Endodermal cell (in vitro differentiated cells): ENCODE results near the gene MTHFD2L. TPM values are rescaled to one million over a fixed set of nuclear protein-coding genes. Genes with fewer than 3 reads are reported as not detected.

Experiments
- DNase-seq: peaks from one replicate; pipeline ENCODE4 v3.0.0-alpha.2; 2017
- H3K27ac ChIP-seq: 2 replicates; pipeline ENCODE4 v1.5.1; 2013; ENCODE audit warnings: mild to moderate bottlenecking, low read depth, low read length, moderate library complexity
- H3K27me3 ChIP-seq: 2 replicates; pipeline ENCODE4 v1.6.1; 2013; ENCODE audit warnings: mild to moderate bottlenecking, low read length, moderate library complexity; ENCODE audit not compliant: insufficient read depth, control insufficient read depth, poor library complexity, severe bottlenecking
- H3K36me3 ChIP-seq: 2 replicates; pipeline ENCODE4 v1.7.0; 2013; ENCODE audit warnings: mild to moderate bottlenecking, low read length, moderate library complexity; ENCODE audit not compliant: control insufficient read depth, insufficient read depth
- H3K4me1 ChIP-seq: one replicate; pipeline ENCODE4 v1.7.0; 2013; ENCODE audit warnings: low read length; ENCODE audit not compliant: control insufficient read depth, insufficient read depth
- H3K4me3 ChIP-seq: 2 replicates; pipeline ENCODE4 v1.5.1; 2013; ENCODE audit warnings: mild to moderate bottlenecking, low read length, moderate library complexity
- H3K9ac ChIP-seq: 2 replicates; pipeline ENCODE4 v1.6.1; 2013; ENCODE audit warnings: mild to moderate bottlenecking, low read length, moderate library complexity; ENCODE audit not compliant: poor library complexity, severe bottlenecking; ENCODE audit errors: extremely low read depth
- H3K9me3 ChIP-seq: 2 replicates; pipeline ENCODE4 v1.6.1; 2013; ENCODE audit warnings: mild to moderate bottlenecking, low read length, moderate library complexity; ENCODE audit not compliant: control insufficient read depth
- H3K27ac Mint-ChIP-seq: 2 replicates; pipeline ENCODE4 v1.8.0; 2020; ENCODE audit warnings: mixed read lengths
- H3K27me3 Mint-ChIP-seq: 2 replicates; pipeline ENCODE4 v1.8.0; 2021; ENCODE audit warnings: mild to moderate bottlenecking, mixed read lengths; ENCODE audit not compliant: insufficient read depth
- H3K36me3 Mint-ChIP-seq: 2 replicates; pipeline ENCODE4 v1.8.0; 2020; ENCODE audit warnings: low read depth, mixed read lengths
- H3K4me1 Mint-ChIP-seq: 2 replicates; pipeline ENCODE4 v1.8.0; 2020; ENCODE audit warnings: mixed read lengths
- H3K4me3 Mint-ChIP-seq: 2 replicates; pipeline ENCODE4 v1.8.0; 2020; ENCODE audit warnings: mild to moderate bottlenecking, moderate library complexity, mixed read lengths
- H3K9me3 Mint-ChIP-seq: 2 replicates; pipeline ENCODE4 v1.8.0; 2020; ENCODE audit warnings: mild to moderate bottlenecking, mixed read lengths
- WGBS, 2 experiments: methylation state at CpG; one replicate each; pipeline versions ENCODE4 v1.1.5 to v1.1.7; 2013; ENCODE audit warnings: missing lambda C conversion rate in 2 of 2, mixed read lengths in 1 of 2; ENCODE audit not compliant: insufficient coverage in 1 of 2, insufficient read length in 1 of 2; 5-methylcytosine and 5-hydroxymethylcytosine counted together
- total RNA-seq, 2 donors: library from RNA; stranded (reverse); fragmentation: NEBNext Ultra II Directional in 1 of 2; extraction: Animal tissue kit (Norgen Biotek cat#: 25700) in 1 of 2; gene quantifications; 2 replicates in 1 of 2; 3 replicates in 1 of 2; pipeline ENCODE4 v1.2.1, GENCODE V29; 2021
- TF ChIP-seq, protein P1 (sequence below): fragments of 200-600 bp; sonication (generic); conservative IDR thresholded peaks from 2 replicates; pipeline ENCODE4 v1.5.0; 2021; ENCODE audit warnings: antibody characterized with exemption, mild to moderate bottlenecking

MTHFD2L gene
- total RNA-seq, 2 donors from 2014 or later, result 10.4 to 11.5 TPM

GRCh38 chr4:74146581-74147129, 11.3 kb upstream of the MTHFD2L start:
- no peak overlapping the region for H3K4me3 Mint-ChIP-seq
- no peak overlapping the region for H3K27ac Mint-ChIP-seq
- Histone ChIP-seq H3K36me3 (no peaks in the 10 kb centered on the region), H3K27ac (no peak overlapping the region), H3K9ac (no peak overlapping the region), H3K4me3 (no peak overlapping the region), H3K9me3 (no peaks in the 10 kb centered on the region), H3K27me3 (peaks cover 11% of the 10 kb centered on the region), H3K4me1 (no peaks in the 10 kb centered on the region)
- TF ChIP-seq, protein P1, sequence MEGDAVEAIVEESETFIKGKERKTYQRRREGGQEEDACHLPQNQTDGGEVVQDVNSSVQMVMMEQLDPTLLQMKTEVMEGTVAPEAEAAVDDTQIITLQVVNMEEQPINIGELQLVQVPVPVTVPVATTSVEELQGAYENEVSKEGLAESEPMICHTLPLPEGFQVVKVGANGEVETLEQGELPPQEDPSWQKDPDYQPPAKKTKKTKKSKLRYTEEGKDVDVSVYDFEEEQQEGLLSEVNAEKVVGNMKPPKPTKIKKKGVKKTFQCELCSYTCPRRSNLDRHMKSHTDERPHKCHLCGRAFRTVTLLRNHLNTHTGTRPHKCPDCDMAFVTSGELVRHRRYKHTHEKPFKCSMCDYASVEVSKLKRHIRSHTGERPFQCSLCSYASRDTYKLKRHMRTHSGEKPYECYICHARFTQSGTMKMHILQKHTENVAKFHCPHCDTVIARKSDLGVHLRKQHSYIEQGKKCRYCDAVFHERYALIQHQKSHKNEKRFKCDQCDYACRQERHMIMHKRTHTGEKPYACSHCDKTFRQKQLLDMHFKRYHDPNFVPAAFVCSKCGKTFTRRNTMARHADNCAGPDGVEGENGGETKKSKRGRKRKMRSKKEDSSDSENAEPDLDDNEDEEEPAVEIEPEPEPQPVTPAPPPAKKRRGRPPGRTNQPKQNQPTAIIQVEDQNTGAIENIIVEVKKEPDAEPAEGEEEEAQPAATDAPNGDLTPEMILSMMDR, result no peak
- H3K4me1 Mint-ChIP-seq, result peaks cover 6% of the 10 kb centered on the region
- WGBS, 2 experiments, result 95% methylated on average over 3 of the region's 4 CpGs; no CpG with 5 or more reads in 1 of the 2 experiments
- no peak for DNase-seq
- H3K36me3 Mint-ChIP-seq, result no peaks in the 10 kb centered on the region
- no peaks in the 10 kb centered on the region for H3K27me3 Mint-ChIP-seq
- no peaks in the 10 kb centered on the region for H3K9me3 Mint-ChIP-seq

DNA sequence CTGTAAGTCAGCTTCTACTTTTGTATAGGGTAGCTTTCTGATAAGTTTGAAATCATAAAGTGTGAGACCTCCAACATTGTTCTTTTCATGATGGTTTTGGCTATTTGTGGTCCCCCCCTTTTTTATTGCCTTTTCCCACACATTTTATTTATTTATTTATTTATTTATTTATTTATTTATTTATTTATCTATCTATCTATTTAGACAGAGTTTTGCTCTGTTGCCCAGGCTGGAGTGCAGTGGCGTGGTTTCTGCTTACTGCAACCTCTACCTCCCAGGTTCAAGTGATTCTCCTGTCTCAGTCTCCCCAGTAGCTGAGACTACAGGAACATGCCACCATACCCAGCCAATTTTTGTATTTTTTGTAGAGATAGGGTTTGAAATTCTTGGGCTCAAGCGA, 9.7 kb upstream of the MTHFD2L start:
- Histone ChIP-seq H3K4me3 (no peak overlapping the region), H3K9ac (no peak overlapping the region), H3K4me1 (no peaks in the 10 kb centered on the region), H3K27me3 (peaks cover 4% of the 10 kb centered on the region), H3K36me3 (no peaks in the 10 kb centered on the region), H3K27ac (no peak overlapping the region), H3K9me3 (no peaks in the 10 kb centered on the region)
- TF ChIP-seq, protein P1, result no peak
- DNase-seq, result no peak
- 94% methylated on average over 2 of the region's 2 CpGs; no CpG with 5 or more reads in 1 of the 2 experiments for WGBS, 2 experiments
- H3K27ac Mint-ChIP-seq, result no peak overlapping the region
- no peaks in the 10 kb centered on the region for H3K27me3 Mint-ChIP-seq
- H3K4me3 Mint-ChIP-seq, result no peak overlapping the region
- H3K9me3 Mint-ChIP-seq, result no peaks in the 10 kb centered on the region
- H3K4me1 Mint-ChIP-seq, result peaks cover 6% of the 10 kb centered on the region
- H3K36me3 Mint-ChIP-seq, result no peaks in the 10 kb centered on the region

DNA sequence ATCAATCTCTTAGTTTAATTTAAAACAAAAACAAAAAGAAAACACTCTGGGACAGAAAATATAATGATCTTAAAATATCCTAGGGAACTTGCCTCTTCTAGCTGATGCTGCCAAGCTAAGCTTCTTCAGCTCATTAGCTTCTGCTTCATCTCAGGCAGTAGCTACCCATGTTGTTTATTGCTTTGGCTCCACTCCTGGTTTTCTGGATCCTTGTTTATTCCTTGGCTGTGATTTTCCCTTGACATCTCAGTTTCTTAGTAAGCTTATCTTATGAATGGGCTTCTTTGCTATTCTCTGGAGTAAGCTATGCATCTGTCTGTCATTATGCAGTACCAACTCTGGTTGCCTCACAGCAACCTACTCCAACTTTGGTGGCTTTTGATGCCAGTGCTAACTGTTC, 5.1 kb upstream of the MTHFD2L start:
- Mint-ChIP-seq H3K36me3 (no peaks in the 10 kb centered on the region), H3K4me1 (peaks cover 12% of the 10 kb centered on the region), H3K27me3 (no peaks in the 10 kb centered on the region), H3K27ac (no peak overlapping the region), H3K4me3 (no peak overlapping the region), H3K9me3 (no peaks in the 10 kb centered on the region)
- H3K27ac ChIP-seq, result no peak overlapping the region
- H3K4me3 ChIP-seq, result no peak overlapping the region
- H3K9ac ChIP-seq, result no peak overlapping the region
- TF ChIP-seq, protein P1, result no peak
- no peaks in the 10 kb centered on the region for H3K9me3 ChIP-seq
- no peaks in the 10 kb centered on the region for H3K4me1 ChIP-seq
- H3K27me3 ChIP-seq, result no peaks in the 10 kb centered on the region
- no peaks in the 10 kb centered on the region for H3K36me3 ChIP-seq
- no peak for DNase-seq
